Keratinocyte (primary cell): ENCODE data around the gene H1-8.

ENCODE experiments used
- CTCF ChIP-seq, 3 experiments: IDR thresholded peaks in 1 of 3; conservative IDR thresholded peaks in 1 of 3; optimal IDR thresholded peaks in 1 of 3; 2 replicates in 2 of 3; 3 replicates in 1 of 3; pipeline versions ENCODE3 to v1.5.1; 2011; ENCODE audit warnings: low read length in 3 of 3, mild to moderate bottlenecking in 3 of 3, moderate library complexity in 2 of 3, control low read depth in 1 of 3, inconsistent platforms in 1 of 3; ENCODE audit not compliant: insufficient read depth in 2 of 3; ENCODE audit errors: extremely low read depth in 1 of 3
- EZH2 ChIP-seq: IDR thresholded peaks from one replicate; pipeline ENCODE4 v1.6.1; 2012; ENCODE audit warnings: inconsistent platforms, mild to moderate bottlenecking, low read length, moderate library complexity

- TF ChIP-seq EZH2 (no peak), CTCF (optimal IDR thresholded peaks at IDR 0.05 in 1 of 3, IDR thresholded peaks at IDR 0.05 in 1 of 3, conservative IDR thresholded peaks at IDR 0.05 in 1 of 3; ENCODE audit: extremely low read depth in 1 of 3, insufficient read depth in 2 of 3, low read length in 3 of 3) (no peak)
These were observed at the start of gene H1-8 for GRCh38 chr3:129543156-129543790.
